ENCODE data around the gene LMAN2. TPM values are rescaled to one million over a fixed set of nuclear protein-coding genes. Genes with fewer than 3 reads are reported as not detected.

LMAN2 gene
- total RNA-seq, 2 donors from 2014 or later, result 119 to 128 TPM

- H3K4me3 Mint-ChIP-seq, result peak overlapping the region; percentile 69
- Histone ChIP-seq H3K9me3 (ENCODE audit: control insufficient read depth, low read length) (no peaks in the 10 kb centered on the region), H3K4me3 (ENCODE audit: low read length) (no peak overlapping the region), H3K36me3 (ENCODE audit: control insufficient read depth, insufficient read depth, low read length) (no peaks in the 10 kb centered on the region), H3K9ac (ENCODE audit: extremely low read depth, low read length, poor library complexity, severe bottlenecking) (no peak overlapping the region), H3K27ac (ENCODE audit: low read depth, low read length) (no peak overlapping the region), H3K4me1 (ENCODE audit: control insufficient read depth, insufficient read depth, low read length) (peaks cover 6% of the 10 kb centered on the region), H3K27me3 (ENCODE audit: control insufficient read depth, insufficient read depth, low read length, poor library complexity, severe bottlenecking) (no peaks in the 10 kb centered on the region)
- WGBS, 2 experiments (ENCODE audit: insufficient coverage in 1 of 2, insufficient read length in 1 of 2), result 9 to 50% methylated on average over 4 to 36 of the region's 42 CpGs
- H3K4me1 Mint-ChIP-seq, result peaks cover 20% of the 10 kb centered on the region
- peak; percentile 100 for DNase-seq
- TF ChIP-seq, protein P1, sequence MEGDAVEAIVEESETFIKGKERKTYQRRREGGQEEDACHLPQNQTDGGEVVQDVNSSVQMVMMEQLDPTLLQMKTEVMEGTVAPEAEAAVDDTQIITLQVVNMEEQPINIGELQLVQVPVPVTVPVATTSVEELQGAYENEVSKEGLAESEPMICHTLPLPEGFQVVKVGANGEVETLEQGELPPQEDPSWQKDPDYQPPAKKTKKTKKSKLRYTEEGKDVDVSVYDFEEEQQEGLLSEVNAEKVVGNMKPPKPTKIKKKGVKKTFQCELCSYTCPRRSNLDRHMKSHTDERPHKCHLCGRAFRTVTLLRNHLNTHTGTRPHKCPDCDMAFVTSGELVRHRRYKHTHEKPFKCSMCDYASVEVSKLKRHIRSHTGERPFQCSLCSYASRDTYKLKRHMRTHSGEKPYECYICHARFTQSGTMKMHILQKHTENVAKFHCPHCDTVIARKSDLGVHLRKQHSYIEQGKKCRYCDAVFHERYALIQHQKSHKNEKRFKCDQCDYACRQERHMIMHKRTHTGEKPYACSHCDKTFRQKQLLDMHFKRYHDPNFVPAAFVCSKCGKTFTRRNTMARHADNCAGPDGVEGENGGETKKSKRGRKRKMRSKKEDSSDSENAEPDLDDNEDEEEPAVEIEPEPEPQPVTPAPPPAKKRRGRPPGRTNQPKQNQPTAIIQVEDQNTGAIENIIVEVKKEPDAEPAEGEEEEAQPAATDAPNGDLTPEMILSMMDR (conservative IDR thresholded peaks at IDR 0.05), result peak; percentile 72
- peak overlapping the region; percentile 52 for H3K27ac Mint-ChIP-seq
- H3K9me3 Mint-ChIP-seq, result no peaks in the 10 kb centered on the region
- peaks cover 21% of the 10 kb centered on the region for H3K27me3 Mint-ChIP-seq (ENCODE audit: insufficient read depth)
- no peaks in the 10 kb centered on the region for H3K36me3 Mint-ChIP-seq (ENCODE audit: low read depth)
These were observed 19.1 kb upstream of the LMAN2 start for GRCh38 chr5:177370488-177371119.

- DNase-seq, result peak; percentile 40
- TF ChIP-seq, protein P1 (conservative IDR thresholded peaks at IDR 0.05), result no peak
- Mint-ChIP-seq H3K4me1 (peaks cover 21% of the 10 kb centered on the region), H3K27me3 (ENCODE audit: insufficient read depth) (peaks cover 21% of the 10 kb centered on the region), H3K4me3 (peak overlapping the region; percentile 69), H3K36me3 (ENCODE audit: low read depth) (no peaks in the 10 kb centered on the region), H3K27ac (peak overlapping the region; percentile 52), H3K9me3 (no peaks in the 10 kb centered on the region)
- no peak overlapping the region for H3K27ac ChIP-seq (ENCODE audit: low read depth, low read length)
- WGBS, 2 experiments (ENCODE audit: insufficient coverage in 1 of 2, insufficient read length in 1 of 2), result 89 to 91% methylated on average over 5 to 11 of the region's 11 CpGs
- peaks cover 7% of the 10 kb centered on the region for H3K4me1 ChIP-seq (ENCODE audit: control insufficient read depth, insufficient read depth, low read length)
- H3K9ac ChIP-seq (ENCODE audit: extremely low read depth, low read length, poor library complexity, severe bottlenecking), result no peak overlapping the region
- H3K9me3 ChIP-seq (ENCODE audit: control insufficient read depth, low read length), result no peaks in the 10 kb centered on the region
- no peaks in the 10 kb centered on the region for H3K36me3 ChIP-seq (ENCODE audit: control insufficient read depth, insufficient read depth, low read length)
- H3K4me3 ChIP-seq (ENCODE audit: low read length), result no peak overlapping the region
- H3K27me3 ChIP-seq (ENCODE audit: control insufficient read depth, insufficient read depth, low read length, poor library complexity, severe bottlenecking), result no peaks in the 10 kb centered on the region
These were observed 18.4 kb upstream of the LMAN2 start for GRCh38 chr5:177369645-177370440.

DNA sequence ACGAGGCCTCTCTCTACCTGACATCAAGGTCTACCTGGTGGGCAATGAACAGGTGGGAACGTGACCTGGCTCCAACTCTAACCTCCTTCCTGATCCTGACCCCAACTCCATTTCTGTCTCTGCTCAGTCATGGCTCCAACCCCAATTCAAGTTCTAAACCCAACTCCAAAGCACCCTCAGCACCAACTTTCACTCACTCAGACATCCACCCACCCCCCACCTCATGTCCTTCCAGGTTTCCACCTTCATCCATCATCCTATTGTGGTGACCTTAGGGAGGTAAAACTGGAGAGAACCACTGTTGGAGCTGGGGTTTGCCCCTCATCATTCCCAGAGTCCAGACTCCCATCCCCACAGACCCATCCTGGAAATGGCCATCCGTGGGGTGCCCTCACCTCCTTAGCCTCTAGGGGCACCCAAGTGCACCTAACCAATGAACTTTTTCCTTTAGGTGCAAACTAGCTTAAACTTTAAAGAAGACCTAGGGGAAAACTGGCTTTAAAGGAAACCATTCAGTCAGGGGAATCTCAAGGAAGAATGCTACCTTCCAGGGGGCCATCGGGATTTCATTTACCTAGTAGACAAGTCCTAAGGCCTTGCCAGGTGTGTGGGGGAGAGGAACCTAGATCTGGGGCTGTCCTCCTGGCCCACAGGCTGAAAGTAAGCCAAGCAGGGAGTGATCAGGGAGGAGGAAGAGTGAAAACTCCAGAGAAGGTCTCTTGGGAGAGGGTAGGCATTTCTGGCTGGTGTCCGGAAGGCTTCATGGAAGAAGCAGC, 17.6 kb upstream of the LMAN2 start:
- Histone ChIP-seq H3K36me3 (ENCODE audit: control insufficient read depth, insufficient read depth, low read length) (no peaks in the 10 kb centered on the region), H3K4me3 (ENCODE audit: low read length) (no peak overlapping the region), H3K9me3 (ENCODE audit: control insufficient read depth, low read length) (no peaks in the 10 kb centered on the region), H3K9ac (ENCODE audit: extremely low read depth, low read length, poor library complexity, severe bottlenecking) (no peak overlapping the region), H3K4me1 (ENCODE audit: control insufficient read depth, insufficient read depth, low read length) (peaks cover 7% of the 10 kb centered on the region), H3K27me3 (ENCODE audit: control insufficient read depth, insufficient read depth, low read length, poor library complexity, severe bottlenecking) (no peaks in the 10 kb centered on the region), H3K27ac (ENCODE audit: low read depth, low read length) (no peak overlapping the region)
- Mint-ChIP-seq H3K27ac (no peak overlapping the region), H3K4me3 (no peak overlapping the region), H3K4me1 (peaks cover 23% of the 10 kb centered on the region), H3K27me3 (ENCODE audit: insufficient read depth) (peaks cover 23% of the 10 kb centered on the region), H3K9me3 (no peaks in the 10 kb centered on the region), H3K36me3 (ENCODE audit: low read depth) (no peaks in the 10 kb centered on the region)
- TF ChIP-seq, protein P1 (conservative IDR thresholded peaks at IDR 0.05), result peak; percentile 75
- WGBS, 2 experiments (ENCODE audit: insufficient coverage in 1 of 2, insufficient read length in 1 of 2), result 73 to 75% methylated on average over 4 to 5 of the region's 5 CpGs
- DNase-seq, result peak; percentile 83

Measured in endodermal cell (in vitro differentiated cells).